ENCODE results near the gene CCL21. TPM values are rescaled to one million over a fixed set of nuclear protein-coding genes. Genes with fewer than 3 reads are reported as not detected.

Gene CCL21
- total and polyA plus RNA-seq, 3 donors from 2014 or later = 1.7 to 76.3 (median 2.0) TPM

DNA sequence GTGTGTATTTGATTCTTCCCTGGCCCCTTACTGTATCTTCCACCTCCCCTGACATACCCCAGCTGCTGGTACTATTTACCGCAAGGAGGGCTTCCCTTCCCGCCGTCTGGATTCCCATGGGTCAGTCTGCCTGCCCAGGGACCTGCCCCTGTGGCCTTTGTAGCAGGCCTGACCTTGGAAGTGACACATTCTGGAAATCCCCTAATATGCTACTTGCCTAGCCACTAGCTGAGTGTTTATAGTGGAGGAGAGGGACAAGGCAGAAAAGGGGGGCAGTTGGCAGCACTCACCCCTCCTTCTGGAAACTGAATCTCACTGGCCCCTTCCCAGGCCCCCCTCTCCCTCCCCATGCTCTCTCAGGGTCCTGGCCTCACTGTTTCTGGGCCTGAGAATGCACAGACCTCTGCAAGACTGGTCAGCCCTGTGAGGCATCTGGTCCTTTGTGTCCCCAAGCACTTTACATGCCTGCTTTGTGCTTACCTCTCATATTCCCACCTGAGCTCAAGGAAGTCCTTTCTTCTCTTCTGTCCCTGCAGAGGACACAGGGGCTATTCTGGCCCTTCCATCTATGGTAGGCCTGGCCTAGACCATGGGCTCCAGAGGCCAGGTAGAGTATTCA is 8.2 kb upstream of the CCL21 start:
- 34 to 72% methylated on average over 3 of the region's 3 CpGs for WGBS, 2 donors
- intact Hi-C loops (cut with DNase I; ENCODE audit: low total_unique reads) = no loop called here
- TF ChIP-seq POLR2A (IDR thresholded peaks at IDR 0.05) = no peak
- TF ChIP-seq, protein P1, sequence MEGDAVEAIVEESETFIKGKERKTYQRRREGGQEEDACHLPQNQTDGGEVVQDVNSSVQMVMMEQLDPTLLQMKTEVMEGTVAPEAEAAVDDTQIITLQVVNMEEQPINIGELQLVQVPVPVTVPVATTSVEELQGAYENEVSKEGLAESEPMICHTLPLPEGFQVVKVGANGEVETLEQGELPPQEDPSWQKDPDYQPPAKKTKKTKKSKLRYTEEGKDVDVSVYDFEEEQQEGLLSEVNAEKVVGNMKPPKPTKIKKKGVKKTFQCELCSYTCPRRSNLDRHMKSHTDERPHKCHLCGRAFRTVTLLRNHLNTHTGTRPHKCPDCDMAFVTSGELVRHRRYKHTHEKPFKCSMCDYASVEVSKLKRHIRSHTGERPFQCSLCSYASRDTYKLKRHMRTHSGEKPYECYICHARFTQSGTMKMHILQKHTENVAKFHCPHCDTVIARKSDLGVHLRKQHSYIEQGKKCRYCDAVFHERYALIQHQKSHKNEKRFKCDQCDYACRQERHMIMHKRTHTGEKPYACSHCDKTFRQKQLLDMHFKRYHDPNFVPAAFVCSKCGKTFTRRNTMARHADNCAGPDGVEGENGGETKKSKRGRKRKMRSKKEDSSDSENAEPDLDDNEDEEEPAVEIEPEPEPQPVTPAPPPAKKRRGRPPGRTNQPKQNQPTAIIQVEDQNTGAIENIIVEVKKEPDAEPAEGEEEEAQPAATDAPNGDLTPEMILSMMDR (IDR thresholded peaks at IDR 0.05) = no peak
- no peaks in the 10 kb centered on the region for H3K27me3 ChIP-seq
- no peak for DNase-seq
- H3K4me3 ChIP-seq = no peak overlapping the region
- peaks cover 5% of the 10 kb centered on the region for H3K4me1 ChIP-seq
- H3K36me3 ChIP-seq (ENCODE audit: low read depth, missing control alignments) = no peaks in the 10 kb centered on the region
- H3K9me3 ChIP-seq = no peaks in the 10 kb centered on the region
- no peak overlapping the region for H3K27ac ChIP-seq

DNA sequence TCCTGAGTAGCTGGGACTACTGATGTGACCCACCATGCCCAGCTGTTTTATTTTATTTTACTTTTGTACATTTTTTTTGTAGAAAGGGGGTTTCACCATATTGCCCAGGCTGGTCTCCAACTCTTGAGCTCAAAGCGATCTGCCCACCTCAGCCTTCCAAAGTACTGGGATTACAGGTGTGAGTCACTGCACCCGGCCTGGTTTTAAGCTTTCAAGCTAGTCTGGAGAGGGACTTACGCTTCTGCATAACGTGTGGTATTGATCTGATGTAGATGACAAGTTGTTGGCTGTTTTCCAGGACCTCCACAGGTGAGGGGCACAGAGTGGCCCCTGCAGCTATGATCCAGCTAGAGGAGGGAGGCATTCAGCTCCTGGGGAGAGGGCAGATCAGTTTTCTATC is 6.8 kb upstream of the CCL21 start:
- 92 to 93% methylated on average over 4 of the region's 4 CpGs for WGBS, 2 donors

DNA sequence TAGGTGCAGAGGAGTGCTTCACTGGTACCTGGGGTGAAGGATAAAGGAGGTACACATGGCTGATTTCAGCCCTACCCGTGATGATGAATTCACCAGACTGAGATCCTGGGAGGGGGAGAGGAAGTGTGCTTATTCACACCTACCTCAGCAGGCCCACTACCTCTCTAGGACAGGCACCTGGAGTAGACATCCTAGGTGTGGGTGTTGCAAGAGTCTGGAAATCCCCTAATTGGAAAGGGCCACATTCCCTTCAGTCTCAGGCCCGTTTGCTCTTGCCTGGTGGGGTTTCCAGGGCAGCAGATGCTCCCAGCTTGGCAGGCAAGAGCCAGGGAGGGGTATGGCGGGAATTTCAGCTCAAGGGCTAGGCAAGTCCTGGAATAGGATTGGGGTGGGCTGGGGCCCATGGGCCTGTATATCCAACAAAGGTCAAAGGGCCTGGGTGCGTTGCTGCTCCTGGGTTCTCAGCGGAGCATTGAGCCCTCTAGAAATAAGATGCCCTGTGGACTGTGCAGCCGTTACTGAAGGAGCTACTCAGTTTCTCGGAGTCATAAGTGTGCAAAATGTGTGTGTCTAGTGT is 5.8 kb upstream of the CCL21 start:
- TF ChIP-seq POLR2A (IDR thresholded peaks at IDR 0.05) = no peak
- TF ChIP-seq, protein P1 (IDR thresholded peaks at IDR 0.05) = no peak
- DNase-seq = no peak
- WGBS, 2 donors = 92 to 94% methylated on average over 7 of the region's 7 CpGs
- intact Hi-C loops (cut with DNase I; ENCODE audit: low total_unique reads) = no loop called here
- Histone ChIP-seq H3K4me3 (no peak overlapping the region), H3K4me1 (peaks cover 5% of the 10 kb centered on the region), H3K36me3 (ENCODE audit: low read depth, missing control alignments) (no peaks in the 10 kb centered on the region), H3K27me3 (no peaks in the 10 kb centered on the region), H3K9me3 (no peaks in the 10 kb centered on the region), H3K27ac (no peak overlapping the region)

More for the DNA sequence above, 6.8 kb upstream of the CCL21 start:
- no peak overlapping the region for H3K27ac ChIP-seq
- peaks cover 5% of the 10 kb centered on the region for H3K4me1 ChIP-seq
- DNase-seq = no peak
- intact Hi-C loops (cut with DNase I; ENCODE audit: low total_unique reads) = no loop called here
- H3K4me3 ChIP-seq = no peak overlapping the region
- H3K9me3 ChIP-seq = no peaks in the 10 kb centered on the region
- TF ChIP-seq, protein P1 (IDR thresholded peaks at IDR 0.05) = no peak
- TF ChIP-seq POLR2A (IDR thresholded peaks at IDR 0.05) = no peak
- no peaks in the 10 kb centered on the region for H3K27me3 ChIP-seq
- no peaks in the 10 kb centered on the region for H3K36me3 ChIP-seq (ENCODE audit: low read depth, missing control alignments)

DNA sequence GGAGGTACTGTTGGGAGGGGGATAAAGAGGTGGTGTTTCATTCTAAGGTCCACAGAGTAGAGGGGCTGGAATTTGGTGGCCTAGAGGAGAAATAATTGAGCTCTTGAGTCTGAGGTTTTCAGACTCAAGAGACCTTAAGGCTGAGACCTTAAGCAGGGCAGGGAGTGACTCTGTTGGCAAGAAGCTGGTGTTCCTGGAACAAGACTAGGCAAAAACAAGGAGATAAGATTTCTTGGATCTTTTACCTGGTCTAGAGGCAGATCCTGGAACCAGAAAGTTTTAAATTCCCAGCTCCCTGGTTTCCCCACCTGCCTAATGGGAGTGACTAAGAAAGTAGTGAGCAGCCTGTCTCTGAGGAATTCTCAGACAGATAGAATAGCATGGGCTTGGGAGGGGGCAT is 4.1 kb upstream of the CCL21 start:
- intact Hi-C loops (cut with DNase I; ENCODE audit: low total_unique reads) = no loop called here
- H3K27me3 ChIP-seq = no peaks in the 10 kb centered on the region
- H3K27ac ChIP-seq = no peak overlapping the region
- TF ChIP-seq POLR2A (IDR thresholded peaks at IDR 0.05) = no peak
- TF ChIP-seq, protein P1 (IDR thresholded peaks at IDR 0.05) = no peak
- H3K36me3 ChIP-seq (ENCODE audit: low read depth, missing control alignments) = no peaks in the 10 kb centered on the region
- H3K4me1 ChIP-seq = peaks cover 10% of the 10 kb centered on the region
- no peaks in the 10 kb centered on the region for H3K9me3 ChIP-seq
- no peak overlapping the region for H3K4me3 ChIP-seq
- no peak for DNase-seq

DNA sequence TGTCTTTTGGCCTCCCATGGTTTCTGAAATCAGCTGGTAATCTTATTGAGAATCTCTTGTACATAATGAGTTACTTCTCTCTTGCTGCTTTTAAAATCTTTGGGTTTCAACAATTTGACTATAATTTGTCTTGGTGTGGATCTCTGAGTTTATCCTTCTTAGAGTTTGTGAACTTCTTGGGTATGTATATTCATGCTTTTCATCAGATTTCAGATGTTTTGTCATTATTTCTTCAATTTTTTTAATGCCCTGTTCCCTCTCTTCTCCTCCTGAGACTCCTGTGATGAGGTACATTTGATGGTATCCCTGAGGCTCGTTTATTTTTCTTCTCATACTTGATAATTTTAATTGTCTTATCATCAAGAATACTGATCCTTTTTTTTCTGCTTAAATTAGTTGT is 2.2 kb upstream of the CCL21 start:
- Histone ChIP-seq H3K36me3 (ENCODE audit: low read depth, missing control alignments) (no peaks in the 10 kb centered on the region), H3K27me3 (no peaks in the 10 kb centered on the region), H3K4me3 (no peak overlapping the region), H3K9me3 (no peaks in the 10 kb centered on the region), H3K27ac (no peak overlapping the region), H3K4me1 (peaks cover 5% of the 10 kb centered on the region)
- no peak for DNase-seq
- TF ChIP-seq POLR2A (IDR thresholded peaks at IDR 0.05) = no peak
- TF ChIP-seq, protein P1 (IDR thresholded peaks at IDR 0.05) = no peak
- 89 to 90% methylated on average over 1 of the region's 1 CpG for WGBS, 2 donors
- intact Hi-C loops (cut with DNase I; ENCODE audit: low total_unique reads) = no loop called here
